SIG-M5 treated with dmso at 0.1 percent for 504 hours (cell line): ENCODE results near the gene MED12L.

ENCODE experiments used
- DNase-seq: peaks from one replicate; lab custom pipeline; 2025; ENCODE audit not compliant: unreplicated experiment; lab: John Stamatoyannopoulos, UW

The MED12L gene

GRCh38 chr3:151436675-151437446, 351.4 kb downstream of the MED12L start:
- no peak for DNase-seq

DNA sequence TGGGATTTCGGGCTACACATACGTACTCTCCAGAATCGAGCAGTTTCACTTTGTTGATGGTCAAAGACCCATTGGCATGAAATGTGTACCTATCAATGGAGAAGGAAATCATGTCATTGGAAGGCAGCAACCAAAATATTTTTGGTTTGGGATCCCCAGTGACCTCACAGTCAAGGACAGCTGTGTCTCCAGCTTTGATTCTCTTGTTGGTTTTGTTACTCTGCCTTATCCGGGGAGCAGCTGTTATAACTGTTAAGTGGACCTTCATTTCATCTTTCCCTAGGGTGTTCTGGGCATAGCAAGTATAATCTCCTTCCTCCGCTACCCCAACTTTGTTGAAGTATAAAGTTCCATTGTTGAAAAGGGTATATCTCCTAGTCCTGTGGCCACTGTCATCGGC, 352.4 kb downstream of the MED12L start:
- DNase-seq, result no peak

DNA sequence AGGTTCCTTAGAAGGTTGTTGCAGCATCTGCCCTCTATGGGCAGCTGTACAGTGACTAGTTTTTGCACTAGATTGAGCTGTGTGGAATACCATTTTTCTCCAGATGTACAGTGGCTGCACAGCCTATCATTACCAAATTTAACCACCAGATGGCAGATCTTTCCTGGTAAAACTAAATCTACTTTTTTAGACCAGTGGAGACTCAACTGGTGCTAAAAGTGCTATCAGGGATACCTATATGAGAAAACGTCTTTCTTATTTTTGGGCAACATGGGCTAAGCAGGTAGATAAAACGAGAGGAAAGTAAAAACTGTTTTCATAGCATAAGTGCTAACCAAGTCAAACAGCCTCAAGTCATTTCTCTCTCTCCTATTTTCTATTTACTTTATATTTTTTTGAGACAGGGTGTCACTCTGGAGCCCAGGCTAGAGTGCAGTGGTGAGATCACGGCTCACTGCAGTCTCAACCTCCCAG, 354.2 kb downstream of the MED12L start:
- peak; percentile 84 for DNase-seq

DNA sequence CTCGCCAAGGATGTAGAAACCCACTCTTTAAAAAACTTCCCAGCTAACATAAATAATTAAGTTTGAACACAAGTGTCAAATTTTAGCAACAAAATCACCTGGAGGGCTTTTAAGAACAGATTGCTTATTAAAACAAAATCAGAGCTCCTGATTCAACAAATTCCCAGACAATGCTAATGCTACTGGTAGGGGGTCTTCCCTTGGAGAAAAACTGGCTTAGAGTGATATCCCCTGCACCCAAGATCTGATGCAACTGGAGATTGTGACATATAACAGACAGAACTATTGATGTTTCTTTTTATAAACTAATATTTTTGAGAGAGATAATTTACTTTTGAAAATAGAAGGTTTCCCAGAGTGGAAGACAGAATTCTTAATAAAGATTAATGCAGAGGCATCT, 355.5 kb downstream of the MED12L start:
- no peak for DNase-seq

- DNase-seq, result no peak
These were observed 358.1 kb downstream of the MED12L start for GRCh38 chr3:151443583-151443982.

DNA sequence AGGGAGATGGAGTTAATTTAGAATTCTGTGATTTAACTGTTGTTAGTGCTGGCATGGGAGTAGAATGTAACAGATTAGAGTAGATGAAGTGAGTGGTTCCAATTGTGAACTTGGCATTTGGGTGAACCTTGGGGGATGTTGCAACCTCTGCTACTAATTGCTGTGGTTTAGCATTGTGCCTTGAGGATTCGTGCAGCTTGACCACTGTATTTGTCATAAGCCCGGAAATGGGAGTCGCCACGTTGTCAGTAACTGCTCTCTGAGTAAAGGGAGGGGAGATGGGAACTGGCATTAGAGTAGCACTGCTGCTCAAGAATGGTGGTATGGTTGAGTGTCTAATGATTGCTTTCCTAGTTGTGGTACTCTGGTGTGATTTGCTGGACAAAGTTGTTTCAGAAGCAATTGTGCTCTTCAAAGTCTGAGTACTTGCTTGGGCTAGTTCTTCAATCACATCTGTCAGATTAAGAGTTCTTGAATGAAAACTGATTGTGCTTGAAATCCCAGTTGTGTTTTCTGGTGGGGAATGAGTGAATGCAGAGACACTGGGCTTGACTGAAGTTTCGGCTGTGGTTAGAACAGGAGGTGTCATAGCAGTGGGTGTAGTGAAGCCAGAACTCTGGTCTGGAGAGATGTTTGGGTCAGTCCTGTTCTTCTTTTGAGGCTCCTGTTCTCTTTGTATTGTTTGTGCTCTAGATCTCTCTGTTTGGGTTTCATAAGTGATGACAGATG, 360.0 kb downstream of the MED12L start:
- peak; percentile 75 for DNase-seq

DNA sequence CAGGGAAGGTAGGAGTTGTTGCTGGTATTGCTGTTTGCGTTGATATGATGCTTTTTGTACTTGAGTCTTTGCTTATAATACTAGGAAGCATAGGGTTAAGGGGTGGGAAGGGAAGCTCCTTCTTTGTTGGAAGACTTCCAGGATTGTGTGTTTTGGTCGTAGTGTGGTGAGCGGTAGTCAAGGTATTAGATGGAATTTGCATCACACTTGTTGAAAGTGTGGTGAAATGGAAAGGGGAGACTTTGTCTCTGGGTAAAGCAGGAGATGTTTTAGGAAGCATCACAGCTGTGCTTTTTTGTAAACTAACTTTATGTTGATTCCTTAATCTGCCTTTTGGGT, 360.5 kb downstream of the MED12L start:
- no peak for DNase-seq

DNA sequence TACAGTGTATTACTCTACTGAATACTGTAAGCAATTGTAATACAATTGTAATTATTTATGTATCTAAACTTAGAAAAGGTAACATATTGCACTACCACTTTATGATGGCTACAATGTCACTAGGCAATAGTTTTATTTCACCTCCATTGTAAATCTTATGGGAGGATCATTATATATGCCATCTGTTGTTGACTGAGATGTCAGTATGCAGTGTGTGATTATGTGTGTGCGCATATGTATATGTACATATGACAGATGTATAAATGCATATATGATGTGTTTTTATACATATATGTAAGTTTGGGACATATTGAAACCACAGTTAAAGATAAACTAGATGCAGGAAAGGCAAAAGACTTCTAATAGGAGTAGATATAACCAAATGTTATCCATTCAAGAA, 366.9 kb downstream of the MED12L start:
- no peak for DNase-seq

- no peak for DNase-seq
These were observed 367.4 kb downstream of the MED12L start for GRCh38 chr3:151452841-151453240.

DNA sequence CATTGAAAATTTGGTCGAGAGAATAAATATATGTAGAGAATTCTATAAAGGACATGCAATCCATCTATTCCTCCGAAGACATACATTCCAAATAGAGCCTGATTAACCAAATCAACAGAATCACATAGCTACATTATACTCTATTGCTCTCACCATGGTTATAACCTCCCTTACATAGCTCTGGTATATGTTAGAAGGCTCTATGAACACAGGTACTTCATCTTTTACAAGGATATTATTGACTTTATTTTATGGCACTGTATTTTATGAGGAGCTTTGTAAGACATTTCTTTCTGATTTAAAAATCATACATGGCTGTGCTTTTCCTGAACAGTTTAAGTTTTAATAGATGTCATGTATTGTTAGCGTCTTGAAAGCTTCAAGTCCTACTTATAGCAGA, 370.6 kb downstream of the MED12L start:
- DNase-seq, result no peak

- no peak for DNase-seq
These were observed 373.9 kb downstream of the MED12L start for GRCh38 chr3:151459358-151459757.

GRCh38 chr3:151460228-151460627, 374.8 kb downstream of the MED12L start:
- no peak for DNase-seq

DNA sequence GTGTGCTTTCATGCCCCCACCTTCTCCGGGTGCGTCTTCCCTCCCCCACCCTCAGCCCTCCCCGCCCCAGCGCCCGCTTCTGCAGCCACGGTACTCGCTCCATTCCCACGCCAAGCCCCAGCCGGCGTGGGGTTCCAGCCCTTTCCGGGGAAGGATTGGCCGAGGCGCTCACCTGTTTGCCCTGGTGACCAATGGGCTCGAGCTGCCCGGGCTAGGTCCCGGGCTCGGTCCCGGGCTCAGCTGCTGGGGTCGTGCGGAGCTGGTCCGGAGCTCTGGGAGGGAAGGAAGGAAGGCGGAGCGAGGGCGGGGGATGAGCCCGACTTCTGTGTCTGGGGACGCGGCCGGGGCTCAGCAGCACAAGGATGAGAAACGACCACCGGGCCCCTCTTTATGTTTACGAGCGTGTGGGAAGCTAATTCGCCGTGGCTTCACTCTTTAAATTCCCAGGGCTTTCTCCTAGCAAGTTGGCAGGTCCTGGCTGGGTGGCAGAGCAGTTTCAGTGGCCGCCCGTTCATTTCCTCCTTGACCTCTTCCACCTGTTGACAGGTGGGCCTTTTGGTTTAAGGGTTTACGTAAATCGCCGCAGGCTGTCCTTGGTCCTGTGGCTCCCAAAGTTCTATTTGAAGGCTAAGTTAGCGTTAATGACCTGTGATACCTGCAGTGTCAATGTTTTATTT, 375.4 kb downstream of the MED12L start, which contains the start of gene IGSF10:
IGSF10 (minus strand) TSS at position 288 of the 677 bp plus-strand sequence. CDS start 2,352 bp downstream, outside the sequence.
- DNase-seq, result no peak

DNA sequence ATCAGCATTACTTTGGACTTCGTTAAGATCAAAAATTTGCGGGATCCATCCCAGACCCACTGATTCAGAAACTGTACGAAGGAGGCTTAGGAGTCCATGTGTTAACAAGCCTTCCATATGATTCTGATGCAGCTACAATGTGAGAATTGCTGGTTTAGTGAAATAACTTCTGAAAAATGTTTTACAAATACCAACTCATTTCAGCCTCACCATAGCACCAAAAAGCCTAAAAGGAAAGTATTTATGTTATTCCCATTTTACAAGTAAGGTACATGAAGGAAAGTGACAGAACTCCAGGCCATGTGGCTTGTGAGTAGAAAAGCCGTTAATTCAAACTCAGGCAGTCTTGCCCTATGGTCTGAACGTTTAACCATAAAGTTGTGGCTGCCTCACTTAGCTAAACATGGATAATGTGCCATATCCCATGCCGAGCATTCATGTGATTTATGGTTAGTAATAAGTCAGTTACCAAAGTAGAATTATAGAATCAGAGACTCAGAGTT, 376.9 kb downstream of the MED12L start:
- DNase-seq, result no peak

GRCh38 chr3:151462991-151463390, 377.5 kb downstream of the MED12L start:
- DNase-seq, result no peak

DNA sequence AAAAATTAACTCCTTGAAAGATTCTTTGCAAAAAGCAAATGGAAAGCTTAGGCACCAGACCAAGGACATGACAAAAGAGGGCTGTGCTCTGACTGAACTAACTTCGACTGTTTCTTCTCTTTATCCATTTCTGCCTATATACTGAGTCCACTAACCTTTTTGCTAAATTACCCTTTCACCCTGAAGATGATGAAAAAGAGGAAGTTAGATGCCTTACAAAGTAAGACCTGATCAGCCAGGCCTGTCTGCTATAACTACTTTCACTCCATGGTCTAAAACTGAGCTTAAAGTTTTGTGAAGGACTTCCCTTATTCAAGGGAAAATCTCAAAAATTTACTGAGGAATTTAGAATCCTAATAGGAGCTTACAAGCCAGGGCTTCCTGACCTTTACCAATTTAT, 381.6 kb downstream of the MED12L start:
- peak; percentile 53 for DNase-seq

GRCh38 chr3:151468284-151468917, 382.9 kb downstream of the MED12L start:
- peak; percentile 68 for DNase-seq

DNA sequence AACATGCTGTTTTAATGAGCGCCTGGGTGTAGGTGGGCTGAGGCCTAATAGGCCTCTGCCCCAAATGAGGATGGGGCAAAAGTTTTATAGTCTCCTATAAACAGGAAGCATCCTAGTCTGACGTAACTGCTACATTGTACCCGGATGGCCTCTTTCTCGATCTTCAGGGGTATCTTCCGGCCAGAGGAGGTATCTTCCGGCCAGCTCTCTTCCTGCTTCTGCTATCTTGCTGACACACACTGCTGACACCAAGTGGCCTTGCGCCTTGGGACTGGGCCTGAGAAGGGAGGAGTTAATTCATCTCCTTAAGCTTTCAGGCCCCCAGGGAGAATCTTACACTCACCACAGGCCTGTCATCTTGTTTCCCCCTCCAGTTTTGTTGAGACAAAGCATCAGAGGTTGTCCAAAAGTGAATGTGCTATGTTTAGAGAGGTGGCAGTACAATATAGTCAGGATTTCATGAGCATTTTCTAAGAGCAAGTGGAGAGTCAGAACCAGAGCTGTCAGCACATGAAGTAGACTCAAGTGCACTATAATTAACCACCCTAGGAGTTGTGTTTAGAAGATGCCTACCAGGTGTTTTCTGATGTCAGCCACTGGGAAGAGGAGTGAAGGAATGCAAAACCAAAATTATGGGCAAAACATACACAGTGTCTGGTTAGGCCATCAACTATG, 391.0 kb downstream of the MED12L start:
- DNase-seq, result no peak

DNA sequence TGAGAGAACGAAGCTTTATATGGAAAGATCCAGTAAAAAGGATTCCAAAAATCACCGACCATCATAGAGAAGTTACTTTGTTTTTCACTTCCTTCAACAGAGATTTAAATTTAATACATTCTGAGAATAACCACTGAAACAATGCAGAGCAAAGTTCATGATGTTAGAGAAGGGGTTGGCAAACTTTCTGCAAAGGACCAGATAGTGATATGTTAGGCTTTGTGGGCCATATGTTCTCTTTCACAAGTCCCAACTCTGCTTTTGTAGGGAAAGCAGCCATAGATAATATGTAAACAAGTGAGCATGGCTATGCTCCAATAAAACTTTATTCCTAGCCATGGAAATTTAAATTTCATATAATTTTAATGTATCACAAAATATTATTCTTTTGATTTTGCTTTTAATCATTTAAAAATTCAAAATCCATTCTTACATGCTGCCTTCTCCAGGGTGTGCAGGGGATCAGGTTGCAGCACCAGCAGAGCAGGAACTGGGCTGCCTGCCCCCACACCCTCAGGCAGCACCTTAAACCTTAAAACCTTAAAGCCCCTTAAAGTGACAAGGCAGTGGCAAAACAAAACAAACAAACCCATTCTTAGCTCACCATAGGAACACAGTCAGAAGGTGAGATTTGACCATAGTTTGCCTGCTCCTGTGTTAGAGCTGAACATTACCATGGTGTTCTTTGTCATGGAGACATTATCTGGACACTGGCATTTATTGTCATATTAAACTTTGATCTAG, 392.3 kb downstream of the MED12L start:
- no peak for DNase-seq

DNA sequence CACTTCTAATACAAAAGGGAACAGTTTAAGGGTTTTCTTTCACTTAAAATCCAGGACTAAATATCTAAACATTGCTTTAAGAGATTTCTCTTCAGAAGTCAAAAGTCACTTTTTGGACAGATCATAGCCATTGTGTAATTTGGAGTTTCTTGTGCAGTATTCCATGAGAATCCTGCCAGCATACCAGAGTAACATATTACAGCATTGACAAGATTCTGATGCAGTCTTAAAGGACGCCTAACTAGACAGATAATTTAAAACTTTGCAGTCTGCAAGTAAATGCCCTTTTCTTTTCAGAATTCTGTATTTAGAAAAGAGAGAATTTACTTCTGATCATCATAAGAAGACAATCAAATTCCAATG, 392.9 kb downstream of the MED12L start:
- no peak for DNase-seq
